Activated CD4-positive, alpha-beta T cell treated with anti-CD3 and anti-CD28 coated beads, Interleukin-2, amount 50 U/mL, for 16 hours (primary cell): Measurements from ENCODE around the gene PDLIM4.

Source experiments
- DNase-seq: peaks from one replicate; pipeline ENCODE4 v3.0.0-alpha.2; 2020

Gene PDLIM4

GRCh38 chr5:132257131-132258101, at the start of gene PDLIM4:
Gene PDLIM4, plus strand, starts transcription at chr5:132257696. Its CDS starts 39 bp downstream, at chr5:132257735.
- no peak for DNase-seq

GRCh38 chr5:132207778-132208177, 49.7 kb upstream of the PDLIM4 start:
- DNase-seq, result no peak

- no peak for DNase-seq
Observed at GRCh38 chr5:132209131-132209530, 48.4 kb upstream of the PDLIM4 start.

GRCh38 chr5:132209901-132210545, 47.5 kb upstream of the PDLIM4 start:
- no peak for DNase-seq

- no peak for DNase-seq
Observed at GRCh38 chr5:132210944-132211343, 46.6 kb upstream of the PDLIM4 start.

GRCh38 chr5:132211787-132212186, 45.7 kb upstream of the PDLIM4 start:
- no peak for DNase-seq

GRCh38 chr5:132213666-132214065, 43.8 kb upstream of the PDLIM4 start:
- no peak for DNase-seq

GRCh38 chr5:132214491-132214890, 43.0 kb upstream of the PDLIM4 start:
- no peak for DNase-seq

GRCh38 chr5:132215329-132215728, 42.2 kb upstream of the PDLIM4 start:
- no peak for DNase-seq

GRCh38 chr5:132218321-132218720, 39.2 kb upstream of the PDLIM4 start:
- no peak for DNase-seq

- DNase-seq, result no peak
Observed at GRCh38 chr5:132219289-132219970, 38.1 kb upstream of the PDLIM4 start.

GRCh38 chr5:132219981-132220380, 37.5 kb upstream of the PDLIM4 start:
- no peak for DNase-seq

GRCh38 chr5:132220491-132220890, 37.0 kb upstream of the PDLIM4 start:
- no peak for DNase-seq

- no peak for DNase-seq
Observed at GRCh38 chr5:132221781-132222648, 35.5 kb upstream of the PDLIM4 start.

GRCh38 chr5:132222649-132223038, 34.9 kb upstream of the PDLIM4 start:
- no peak for DNase-seq

- no peak for DNase-seq
Observed at GRCh38 chr5:132223861-132224260, 33.6 kb upstream of the PDLIM4 start.

- DNase-seq, result no peak
Observed at GRCh38 chr5:132224716-132225115, 32.8 kb upstream of the PDLIM4 start.

- no peak for DNase-seq
Observed at GRCh38 chr5:132225165-132226032, 32.1 kb upstream of the PDLIM4 start.

- no peak for DNase-seq
Observed at GRCh38 chr5:132226516-132227234, 30.8 kb upstream of the PDLIM4 start.

- DNase-seq, result no peak
Observed at GRCh38 chr5:132227235-132227484, 30.3 kb upstream of the PDLIM4 start.
